HG03565 (cell line): ENCODE results near the gene POLD1.

Experiments
- ATAC-seq: cut with Tn5 transposase; IDR thresholded peaks from one replicate; pipeline ENCODE4 v1.9.1; 2021; ENCODE audit warnings: mild to moderate bottlenecking, moderate library complexity; ENCODE audit not compliant: unreplicated experiment

POLD1 gene

DNA sequence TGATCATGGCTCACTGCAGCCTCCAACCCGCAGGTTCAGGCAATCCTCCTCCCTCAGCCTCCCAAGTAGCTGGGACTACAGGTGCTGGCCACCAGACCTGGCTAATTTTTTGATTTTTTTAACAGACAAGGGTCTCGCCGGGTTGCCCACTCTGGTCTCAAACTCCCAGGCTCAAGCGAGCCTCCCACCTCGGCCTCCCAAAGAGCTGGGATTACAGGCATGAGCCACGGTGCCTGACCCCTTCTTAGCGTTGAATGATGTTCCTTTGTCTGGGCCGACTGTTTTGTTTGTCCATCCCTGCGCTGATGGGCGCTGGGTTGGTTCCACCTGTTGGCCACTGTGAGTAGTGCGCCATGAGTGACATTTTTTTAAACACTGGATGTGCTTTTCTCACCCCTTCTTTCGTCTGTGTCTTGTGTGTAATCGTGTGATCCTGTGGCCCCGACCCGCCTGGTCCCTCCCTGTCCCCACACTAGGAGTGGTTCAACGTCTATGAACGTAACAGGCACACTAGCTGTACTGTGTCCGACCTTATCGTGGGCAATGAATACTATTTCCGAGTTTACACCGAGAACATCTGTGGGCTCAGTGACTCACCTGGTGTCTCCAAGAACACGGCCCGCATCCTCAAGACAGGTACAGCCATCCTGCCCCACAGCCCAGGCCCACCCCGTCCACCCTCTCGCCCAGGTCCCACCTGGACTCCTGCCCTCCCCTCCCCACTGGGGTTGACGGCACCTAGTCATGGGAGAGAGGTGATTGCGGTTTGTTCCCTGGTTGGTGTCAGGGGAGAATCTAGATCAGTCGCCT, 77.1 kb downstream of the POLD1 start:
- peak; percentile 50 for ATAC-seq

DNA sequence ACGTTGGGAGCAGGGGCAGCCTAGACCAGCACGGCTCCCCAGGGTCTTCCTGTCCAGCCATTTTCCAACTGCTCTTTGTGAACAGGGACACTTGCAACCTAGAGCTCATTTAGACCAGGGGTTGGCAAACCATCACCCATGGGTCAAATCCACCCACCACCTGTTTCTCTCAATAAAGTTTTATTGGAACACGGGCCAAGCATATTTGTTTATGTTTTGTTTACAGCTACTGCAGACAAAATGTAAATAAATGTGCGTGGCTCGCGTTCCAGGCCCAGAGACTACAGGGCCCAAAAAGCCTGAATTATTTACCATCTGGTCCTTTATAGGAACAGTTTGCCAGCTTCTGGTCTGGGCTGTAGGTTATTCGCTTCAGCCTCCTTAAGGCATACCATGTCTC, 78.8 kb downstream of the POLD1 start:
- no peak for ATAC-seq

DNA sequence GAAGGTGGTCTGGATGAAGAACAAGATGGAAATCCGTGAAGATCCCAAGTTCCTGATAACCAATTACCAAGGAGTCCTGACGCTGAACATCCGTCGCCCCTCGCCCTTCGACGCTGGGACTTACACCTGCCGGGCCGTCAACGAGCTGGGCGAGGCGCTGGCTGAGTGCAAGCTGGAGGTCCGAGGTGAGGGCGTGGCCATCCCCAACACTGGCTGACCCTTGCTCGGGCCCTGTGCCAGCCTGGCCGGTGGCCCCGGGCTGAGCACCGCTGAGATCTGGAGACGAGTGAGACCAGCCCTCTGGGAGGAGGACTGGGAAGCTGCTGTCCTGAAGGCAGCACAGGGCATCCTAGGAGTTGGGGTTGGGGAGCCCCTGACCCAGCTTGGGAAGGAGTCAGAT, 80.2 kb downstream of the POLD1 start:
- no peak for ATAC-seq

DNA sequence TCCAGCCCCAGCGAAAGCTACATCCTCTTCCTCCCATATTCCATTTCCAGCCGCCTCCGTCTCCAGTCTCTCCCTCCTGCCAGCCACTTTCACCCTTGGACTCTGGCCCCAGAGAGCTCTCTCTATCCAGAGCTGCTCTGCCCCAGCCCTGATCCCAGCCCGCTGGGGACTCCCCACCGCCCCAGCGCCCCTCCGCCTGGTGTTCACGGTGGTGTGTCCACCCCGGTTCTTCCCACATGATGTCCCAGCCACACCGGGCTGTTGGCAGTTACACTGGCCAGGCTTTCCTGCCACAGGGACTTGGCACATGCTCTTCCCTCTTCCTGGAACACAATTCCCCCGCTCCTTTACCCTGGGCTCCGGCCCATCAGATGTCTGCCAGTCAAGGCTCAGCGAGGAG, 80.9 kb downstream of the POLD1 start:
- no peak for ATAC-seq

DNA sequence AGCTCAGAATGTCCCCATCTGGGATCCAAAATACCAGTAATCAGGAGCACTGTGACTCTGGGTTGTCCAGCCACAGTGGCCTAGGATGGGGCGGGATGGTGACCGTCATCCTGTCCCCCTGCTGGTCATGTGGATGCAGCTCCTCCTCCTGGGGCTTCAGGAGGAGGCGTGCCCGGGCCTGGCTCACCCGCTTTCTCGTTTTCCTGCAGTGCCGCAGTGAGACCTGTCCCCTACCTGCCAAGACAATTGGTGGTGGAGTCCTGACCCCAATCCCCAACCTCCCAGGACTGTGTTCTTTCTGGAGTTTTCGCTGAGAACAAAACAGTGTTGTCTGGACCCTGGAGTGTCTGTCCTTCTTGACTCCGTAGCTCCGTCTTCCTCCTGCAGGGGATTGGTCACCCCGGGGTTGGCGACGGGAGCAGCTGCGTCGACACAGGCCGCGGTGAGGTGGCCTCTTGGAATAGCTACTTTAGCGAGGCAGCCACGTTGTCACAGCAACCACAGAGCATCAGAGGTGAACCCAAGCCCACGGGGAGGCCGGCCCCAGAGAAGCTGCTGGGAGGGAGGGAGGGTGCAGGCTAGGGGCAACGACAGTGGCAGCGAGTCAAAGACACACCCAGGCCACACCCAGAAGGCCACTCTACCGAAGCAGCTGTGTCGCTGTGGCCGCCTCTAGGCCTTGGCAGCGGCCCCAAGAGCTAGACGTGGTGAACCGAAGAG, 82.0 kb downstream of the POLD1 start:
- ATAC-seq, result no peak

DNA sequence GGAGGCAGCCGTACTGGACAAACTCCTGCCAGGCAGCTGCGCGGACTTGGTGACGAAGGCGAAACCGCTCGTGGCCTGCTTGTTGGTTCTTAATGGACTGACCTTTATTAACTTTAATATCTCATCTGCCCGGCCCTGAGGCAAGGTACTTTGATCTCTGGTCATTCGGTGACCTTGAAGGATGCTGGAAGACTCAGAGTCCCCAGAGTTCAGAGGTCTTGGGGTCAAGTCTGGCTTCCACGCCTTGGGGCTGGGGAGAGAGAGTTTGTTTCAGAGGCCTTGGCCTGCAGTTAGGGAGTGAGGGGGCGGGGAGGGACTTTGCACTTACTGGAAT, 82.5 kb downstream of the POLD1 start:
- ATAC-seq, result no peak

DNA sequence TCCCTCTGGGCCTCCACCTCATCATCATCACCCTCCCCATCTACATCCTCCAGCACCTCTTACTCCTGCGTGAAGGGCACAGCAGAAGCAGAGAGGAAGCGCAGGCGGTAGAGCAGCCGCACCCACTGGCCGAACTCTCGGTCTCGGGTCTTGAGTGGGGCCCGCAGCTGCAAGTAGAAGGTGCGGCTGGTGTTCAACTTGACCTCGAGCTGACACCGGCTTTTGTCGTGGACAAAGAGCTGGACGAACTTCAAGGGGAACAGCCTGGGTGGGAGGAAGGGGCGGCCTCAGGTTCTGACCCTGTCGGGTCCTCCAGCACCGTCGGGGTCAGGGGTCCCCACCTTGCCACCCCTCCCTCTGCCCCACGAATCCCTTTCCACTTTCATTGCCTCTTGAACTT, 83.4 kb downstream of the POLD1 start:
- no peak for ATAC-seq
